Right lobe of liver (tissue), 6 donors: ENCODE results near the gene HHAT. TPM values are rescaled to one million over a fixed set of nuclear protein-coding genes. Genes with fewer than 3 reads are reported as not detected.
A peak's percentile ranks its signal among the peaks of the same experiment; 100 is the strongest.

Experiments used
- ATAC-seq, 4 donors: fragments of 200-7000 bp; cut with Tn5 transposase; one replicate each; pipeline ENCODE4 v1.9.1; 2020; ENCODE audit warnings: mild to moderate bottlenecking in 4 of 4, moderate library complexity in 4 of 4
- DNase-seq, 3 donors: peaks; one replicate each; pipeline ENCODE4 v3.0.0-alpha.2; 2020
- H3K27ac ChIP-seq, 3 donors: fragments of 200-600 bp; one replicate each; pipeline ENCODE4 v1.8.0; 2022
- H3K27me3 ChIP-seq, 2 donors: fragments of 200-600 bp; one replicate each; pipeline ENCODE4 v1.8.0; 2022
- H3K36me3 ChIP-seq, 4 donors: fragments of 200-600 bp; sonication (generic) in 1 of 4; one replicate each; pipeline versions ENCODE4 v1.5.1 to v1.8.0; 2017 to 2022; ENCODE audit warnings: control low read depth in 1 of 4
- H3K4me1 ChIP-seq, 4 donors: fragments of 200-600 bp; sonication (generic) in 1 of 4; one replicate each; pipeline versions ENCODE4 v1.5.1 to v1.8.0; 2017 to 2022; ENCODE audit warnings: control low read depth in 1 of 4
- H3K4me3 ChIP-seq, 3 donors: fragments of 200-600 bp; one replicate each; pipeline ENCODE4 v1.8.0; 2022
- H3K9me3 ChIP-seq, 4 donors: fragments of 200-600 bp; sonication (generic) in 1 of 4; one replicate each; pipeline versions ENCODE4 v1.5.1 to v1.8.0; 2017 to 2022; ENCODE audit warnings: control low read depth in 1 of 4
- POLR2A ChIP-seq: fragments of 450-650 bp; IDR thresholded peaks from one replicate; pipeline ENCODE4 v1.6.1; 2017; ENCODE audit warnings: antibody characterized with exemption, mild to moderate bottlenecking
- WGBS: methylation state at CpG from one replicate; pipeline ENCODE4 v1.1.6; 2018; ENCODE audit warnings: low coverage, low lambda C conversion rate; ENCODE audit not compliant: insufficient coverage; ENCODE audit errors: missing lambda C conversion rate; 5-methylcytosine and 5-hydroxymethylcytosine counted together
- intact Hi-C, 2 donors: fragments of 100-400 bp; cut with DNase I; formaldehyde crosslinking; loops; one replicate each; pipeline versions ENCODE4 v1.11.2 to v1.14.1; 2022
- total RNA-seq, 6 experiments: library from RNA; depleted of rRNA in 2 of 6; stranded (reverse); fragments of >200 nt in 2 of 6; fragmentation: NEBNext Ultra II Directional in 3 of 6; extraction: Animal tissue kit (Norgen Biotek cat#: 25700) in 3 of 6; gene quantifications; one replicate each; pipeline versions ENCODE4 v1.1.0 to v1.2.4, GENCODE V29; 2016 to 2023
- TF ChIP-seq, protein P1 (sequence below), 4 donors: fragments of 200-600 bp in 3 of 4; fragments of 450-650 bp in 1 of 4; IDR thresholded peaks; one replicate each; pipeline versions ENCODE4 v1.5.1 to v1.8.0; 2016 to 2022; ENCODE audit warnings: antibody characterized with exemption in 4 of 4, mild to moderate bottlenecking in 2 of 4
- donor health status: DM: no; HTN: yes; CAD: no.
- donor health status: DM: no; HTN: no; CAD: no.
- donor health status: DM: no; HTN: no; CAD: no.
- donor health status: DM: no; HTN: yes; CAD: no.
- donor health status: DM: no; HTN: yes; CAD: no.

The HHAT gene
- total RNA-seq, 6 experiments from 2014 or later: 2.2 to 4.1 (median 2.7) TPM

DNA sequence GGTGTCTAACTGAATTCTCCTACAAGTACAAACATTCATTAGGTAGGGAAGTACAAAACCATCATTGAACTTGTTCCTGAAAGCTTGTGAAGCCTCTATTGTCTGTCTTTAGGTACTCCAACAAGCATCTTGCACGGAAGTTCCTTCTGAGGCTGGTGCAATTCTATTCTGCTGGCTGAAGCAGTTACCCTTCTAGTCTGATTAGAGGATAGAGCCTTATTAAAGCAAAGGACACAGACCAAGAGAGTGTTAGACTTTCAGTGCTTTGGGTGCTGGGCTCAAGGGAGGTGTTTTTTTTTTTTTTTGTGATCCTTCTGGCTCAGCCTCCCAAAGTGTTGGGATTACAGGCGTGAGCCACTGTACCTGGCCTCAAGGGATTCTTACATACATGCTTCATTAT, 43.8 kb downstream of the HHAT start:
- no peak overlapping the region for H3K4me3 ChIP-seq
- TF ChIP-seq, protein P1, sequence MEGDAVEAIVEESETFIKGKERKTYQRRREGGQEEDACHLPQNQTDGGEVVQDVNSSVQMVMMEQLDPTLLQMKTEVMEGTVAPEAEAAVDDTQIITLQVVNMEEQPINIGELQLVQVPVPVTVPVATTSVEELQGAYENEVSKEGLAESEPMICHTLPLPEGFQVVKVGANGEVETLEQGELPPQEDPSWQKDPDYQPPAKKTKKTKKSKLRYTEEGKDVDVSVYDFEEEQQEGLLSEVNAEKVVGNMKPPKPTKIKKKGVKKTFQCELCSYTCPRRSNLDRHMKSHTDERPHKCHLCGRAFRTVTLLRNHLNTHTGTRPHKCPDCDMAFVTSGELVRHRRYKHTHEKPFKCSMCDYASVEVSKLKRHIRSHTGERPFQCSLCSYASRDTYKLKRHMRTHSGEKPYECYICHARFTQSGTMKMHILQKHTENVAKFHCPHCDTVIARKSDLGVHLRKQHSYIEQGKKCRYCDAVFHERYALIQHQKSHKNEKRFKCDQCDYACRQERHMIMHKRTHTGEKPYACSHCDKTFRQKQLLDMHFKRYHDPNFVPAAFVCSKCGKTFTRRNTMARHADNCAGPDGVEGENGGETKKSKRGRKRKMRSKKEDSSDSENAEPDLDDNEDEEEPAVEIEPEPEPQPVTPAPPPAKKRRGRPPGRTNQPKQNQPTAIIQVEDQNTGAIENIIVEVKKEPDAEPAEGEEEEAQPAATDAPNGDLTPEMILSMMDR (IDR thresholded peaks at IDR 0.05): no peak
- no peak for TF ChIP-seq POLR2A
- peaks cover 0 to 36% (median 4%) of the 10 kb centered on the region in 4 donors for H3K4me1 ChIP-seq
- 88% methylated on average over 2 of the region's 2 CpGs for WGBS
- intact Hi-C loops: no loop called here
- no peak for DNase-seq
- no peaks in the 10 kb centered on the region for H3K9me3 ChIP-seq
- H3K27ac ChIP-seq: peak overlapping the region in 1 of 3 donors; percentile 7
- no peaks in the 10 kb centered on the region for H3K27me3 ChIP-seq
- H3K36me3 ChIP-seq: no peaks in the 10 kb centered on the region
- ATAC-seq: no peak

DNA sequence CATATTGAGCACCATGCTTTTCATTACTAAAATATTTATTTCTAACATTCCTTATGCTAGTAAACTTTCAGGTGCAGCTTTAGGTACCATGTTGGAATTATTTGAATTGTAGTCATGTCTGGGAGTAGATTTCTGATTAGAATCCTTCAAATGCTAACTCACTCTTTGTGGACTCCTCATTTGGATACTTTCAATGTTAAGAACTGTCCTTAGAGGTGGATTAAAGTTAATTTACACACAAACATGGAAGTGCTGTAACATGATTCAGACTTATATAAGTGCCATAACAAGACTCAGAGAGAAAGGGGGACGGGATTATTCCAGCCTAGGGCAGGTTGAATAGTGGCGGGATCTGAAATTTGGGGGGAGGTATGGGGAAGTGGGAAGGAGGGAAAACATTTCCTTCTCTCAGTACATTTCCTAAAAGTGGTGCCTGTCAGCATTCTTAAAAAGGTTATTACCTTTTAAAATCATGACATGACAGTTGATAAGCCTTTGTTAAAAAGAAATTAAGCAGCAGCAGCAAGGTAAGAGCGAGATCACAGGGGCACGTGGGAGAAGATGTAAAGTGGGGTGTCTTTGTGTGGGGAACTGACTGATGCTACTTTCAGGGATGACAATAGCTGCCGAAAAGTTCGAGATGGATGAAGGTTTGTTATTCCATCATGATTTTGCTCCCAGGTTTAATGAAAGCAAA, 44.4 kb downstream of the HHAT start:
- ATAC-seq: no peak
- no peaks in the 10 kb centered on the region for H3K27me3 ChIP-seq
- H3K27ac ChIP-seq: peak overlapping the region; percentile 73 to 85 (median 82)
- H3K4me1 ChIP-seq: peaks cover 0 to 41% (median 4%) of the 10 kb centered on the region in 4 donors
- H3K4me3 ChIP-seq: peak overlapping the region in 1 of 3 donors; percentile 5
- H3K9me3 ChIP-seq: no peaks in the 10 kb centered on the region
- TF ChIP-seq, protein P1 (IDR thresholded peaks at IDR 0.05): no peak
- TF ChIP-seq POLR2A: no peak
- intact Hi-C loops: no loop called here
- 61% methylated on average over 6 of the region's 6 CpGs for WGBS
- H3K36me3 ChIP-seq: no peaks in the 10 kb centered on the region
- DNase-seq: no peak

DNA sequence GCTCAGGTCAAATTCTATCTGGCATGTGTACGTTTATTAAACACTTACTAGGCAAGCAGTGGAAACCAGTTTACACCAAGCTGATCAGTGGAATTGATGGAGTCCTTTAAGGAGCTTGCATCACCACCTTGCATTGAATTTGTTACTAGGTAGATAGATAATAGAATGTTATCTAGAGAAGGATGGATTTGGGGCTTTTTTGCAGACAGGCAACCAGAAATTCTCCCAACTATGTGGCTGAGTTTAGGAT, 44.9 kb downstream of the HHAT start:
- peak overlapping the region in 2 of 3 donors; percentile 4 to 5 for H3K4me3 ChIP-seq
- peaks cover 0 to 41% (median 4%) of the 10 kb centered on the region in 4 donors for H3K4me1 ChIP-seq
- 27% methylated on average over 1 of the region's 1 CpG for WGBS
- intact Hi-C loops: no loop called here
- no peaks in the 10 kb centered on the region for H3K9me3 ChIP-seq
- H3K36me3 ChIP-seq: no peaks in the 10 kb centered on the region
- TF ChIP-seq, protein P1 (IDR thresholded peaks at IDR 0.05): no peak
- no peak for TF ChIP-seq POLR2A
- ATAC-seq (peak; percentile 14 to 43 (median 22)), DNase-seq (no peak)
- no peaks in the 10 kb centered on the region for H3K27me3 ChIP-seq
- peak overlapping the region; percentile 73 to 85 (median 82) for H3K27ac ChIP-seq

DNA sequence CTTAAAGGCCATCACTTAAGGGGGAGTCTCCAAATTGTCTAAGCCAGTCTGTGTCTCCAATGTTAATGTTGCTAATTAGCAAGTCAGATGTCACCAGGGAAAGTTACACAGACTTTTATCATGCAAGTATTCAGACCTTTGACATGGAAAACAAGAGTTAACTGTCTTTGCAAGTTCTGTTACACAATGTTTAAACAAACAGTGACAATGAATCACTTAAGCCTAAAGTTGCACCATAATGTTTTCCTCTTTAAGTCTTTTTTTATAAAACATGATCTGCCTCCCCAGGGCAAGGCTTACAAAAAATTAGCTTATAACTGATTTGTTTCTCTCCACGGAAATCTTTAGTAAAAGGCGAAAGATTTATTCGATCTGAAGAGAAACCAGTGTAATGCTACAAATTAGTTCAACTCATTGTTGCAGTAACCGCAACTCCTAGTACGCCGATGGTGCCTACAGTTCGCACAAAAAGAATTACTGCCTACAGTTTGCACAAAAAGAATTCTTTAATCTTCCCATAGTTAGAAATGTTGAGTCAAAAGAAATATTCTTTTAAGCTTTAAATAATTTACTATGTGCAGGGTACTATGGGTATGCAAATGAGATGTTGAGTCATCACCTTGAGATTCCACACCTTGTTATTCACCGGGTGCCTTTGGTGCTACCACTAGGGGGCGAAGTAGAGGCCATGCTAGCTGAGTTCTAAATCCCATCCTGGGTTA, 45.3 kb downstream of the HHAT start:
- Histone ChIP-seq H3K27ac (peak overlapping the region; percentile 73 to 85 (median 82)), H3K4me3 (peak overlapping the region in 2 of 3 donors; percentile 4 to 5), H3K4me1 (peaks cover 0 to 41% (median 4%) of the 10 kb centered on the region in 4 donors), H3K27me3 (no peaks in the 10 kb centered on the region), H3K9me3 (no peaks in the 10 kb centered on the region), H3K36me3 (no peaks in the 10 kb centered on the region)
- WGBS: 2% methylated on average over 9 of the region's 9 CpGs
- intact Hi-C loops: no loop called here
- DNase-seq (peak; percentile 69 to 87 (median 77)), ATAC-seq (peak; percentile 90 to 95 (median 94))
- TF ChIP-seq POLR2A: peak; percentile 63
- TF ChIP-seq, protein P1 (IDR thresholded peaks at IDR 0.05): peak; percentile 81 to 92 (median 89)
